WTC11 (cell line): ENCODE results near the gene RPRD2. TPM values are rescaled to one million over a fixed set of nuclear protein-coding genes. Genes with fewer than 3 reads are reported as not detected.

Experiments used
- ATAC-seq: fragments of 200-7000 bp; cut with Tn5 transposase; 2 replicates; pipeline ENCODE4 v1.10.0; 2021; ENCODE audit warnings: mild to moderate bottlenecking, moderate library complexity
- CTCF ChIA-PET: fragments of 300-600 bp; sonication (Branson Sonifier 250); formaldehyde crosslinking; loops from one replicate; lab custom pipeline; 2021; ENCODE audit warnings: antibody characterized with exemption; lab: Charles Lee
- POLR2A ChIA-PET: fragments of 350-600 bp; sonication (Branson Sonifier 250); formaldehyde crosslinking; loops from one replicate; lab custom pipeline; 2021; ENCODE audit warnings: antibody characterized with exemption; lab: Charles Lee
- DNase-seq: peaks from one replicate; pipeline ENCODE4 v3.0.0; 2021; ENCODE audit warnings: low spot score
- H3K27ac Mint-ChIP-seq: 2 replicates; pipeline ENCODE4 v1.8.0; 2021; ENCODE audit warnings: mixed read lengths
- H3K27me3 Mint-ChIP-seq: 2 replicates; pipeline ENCODE4 v1.8.0; 2021; ENCODE audit warnings: low read depth, mild to moderate bottlenecking, moderate library complexity, mixed read lengths
- H3K36me3 Mint-ChIP-seq: 2 replicates; pipeline ENCODE4 v1.8.0; 2021; ENCODE audit warnings: mixed read lengths
- H3K4me1 Mint-ChIP-seq: 2 replicates; pipeline ENCODE4 v1.8.0; 2022; ENCODE audit warnings: mixed read lengths
- H3K4me3 Mint-ChIP-seq: 2 replicates; pipeline ENCODE4 v1.8.0; 2021; ENCODE audit warnings: mild to moderate bottlenecking, moderate library complexity, mixed read lengths
- H3K9me3 Mint-ChIP-seq: 2 replicates; pipeline ENCODE4 v1.8.0; 2021; ENCODE audit warnings: mixed read lengths
- ARID4B ChIP-seq: sonication (generic); formaldehyde crosslinking; IDR thresholded peaks from 2 replicates; pipeline ENCODE4 v1.8.0; 2023; ENCODE audit warnings: missing genetic modification reagents, mild to moderate bottlenecking, borderline replicate concordance
- ETV6 ChIP-seq: sonication (generic); formaldehyde crosslinking; IDR thresholded peaks from 2 replicates; pipeline ENCODE4 v1.8.1; 2022; ENCODE audit warnings: mild to moderate bottlenecking, missing genetic modification reagents
- GRHL2 ChIP-seq: fragments of 250-450 bp; sonication (Bioruptor Pico); IDR thresholded peaks from 2 replicates; pipeline ENCODE4 v1.8.0; 2022; ENCODE audit warnings: mild to moderate bottlenecking, moderate library complexity; ENCODE audit not compliant: insufficient replicate concordance, severe bottlenecking
- GTF2I ChIP-seq: fragments of 250-450 bp; sonication (Bioruptor Pico); conservative IDR thresholded peaks from 2 replicates; pipeline ENCODE4 v1.4.0; 2021; ENCODE audit warnings: mild to moderate bottlenecking
- MAX ChIP-seq: sonication (generic); formaldehyde crosslinking; IDR thresholded peaks from 2 replicates; pipeline ENCODE4 v1.8.0; 2022; ENCODE audit warnings: mild to moderate bottlenecking, missing genetic modification reagents
- MXD4 ChIP-seq: fragments of 250-450 bp; sonication (Bioruptor Pico); IDR thresholded peaks from 2 replicates; pipeline ENCODE4 v1.8.0; 2021; ENCODE audit warnings: mild to moderate bottlenecking, moderate library complexity, borderline replicate concordance
- MYBL2 ChIP-seq: sonication (generic); formaldehyde crosslinking; IDR thresholded peaks from 2 replicates; pipeline ENCODE4 v1.8.1; 2023; ENCODE audit warnings: mild to moderate bottlenecking, moderate library complexity, missing genetic modification reagents
- NFYB ChIP-seq: sonication (generic); formaldehyde crosslinking; conservative IDR thresholded peaks from 2 replicates; pipeline ENCODE4 v1.8.0; 2022; ENCODE audit warnings: low read depth, missing genetic modification reagents
- NR1H2 ChIP-seq: sonication (generic); formaldehyde crosslinking; IDR thresholded peaks from 2 replicates; pipeline ENCODE4 v1.9.0; 2021; ENCODE audit warnings: mild to moderate bottlenecking, moderate library complexity, missing genetic modification reagents
- PRDM15 ChIP-seq: sonication (generic); formaldehyde crosslinking; IDR thresholded peaks from 2 replicates; pipeline ENCODE4 v1.8.0; 2022; ENCODE audit warnings: missing genetic modification reagents
- PREB ChIP-seq: sonication (generic); formaldehyde crosslinking; IDR thresholded peaks from 2 replicates; pipeline ENCODE4 v1.8.1; 2022; ENCODE audit warnings: mild to moderate bottlenecking, missing genetic modification reagents, moderate library complexity, borderline replicate concordance
- SMAD3 ChIP-seq: sonication (generic); formaldehyde crosslinking; IDR thresholded peaks from 2 replicates; pipeline ENCODE4 v1.8.0; 2022; ENCODE audit warnings: missing genetic modification reagents, mild to moderate bottlenecking, borderline replicate concordance
- SMAD4 ChIP-seq: sonication (generic); formaldehyde crosslinking; IDR thresholded peaks from 2 replicates; pipeline ENCODE4 v1.8.0; 2022; ENCODE audit warnings: mild to moderate bottlenecking, missing genetic modification reagents
- TCF7 ChIP-seq: sonication (generic); formaldehyde crosslinking; IDR thresholded peaks from 2 replicates; pipeline ENCODE4 v1.8.0; 2022; ENCODE audit warnings: mild to moderate bottlenecking, low read depth, missing genetic modification reagents, moderate library complexity
- TEAD4 ChIP-seq: sonication (generic); formaldehyde crosslinking; IDR thresholded peaks from 2 replicates; pipeline ENCODE4 v1.8.0; 2022; ENCODE audit warnings: mild to moderate bottlenecking, missing genetic modification reagents
- TP53 ChIP-seq: sonication (generic); formaldehyde crosslinking; IDR thresholded peaks from 2 replicates; pipeline ENCODE4 v1.8.1; 2023; ENCODE audit warnings: mild to moderate bottlenecking, missing genetic modification reagents
- USF1 ChIP-seq: sonication (generic); formaldehyde crosslinking; IDR thresholded peaks from 2 replicates; pipeline ENCODE4 v1.8.0; 2022; ENCODE audit warnings: mild to moderate bottlenecking, missing genetic modification reagents
- ZNF138 ChIP-seq: sonication (generic); formaldehyde crosslinking; conservative IDR thresholded peaks from 2 replicates; pipeline ENCODE4 v1.8.1; 2022; ENCODE audit warnings: mild to moderate bottlenecking, moderate library complexity, missing genetic modification reagents
- ZNF219 ChIP-seq: sonication (generic); formaldehyde crosslinking; IDR thresholded peaks from 2 replicates; pipeline ENCODE4 v1.8.0; 2023; ENCODE audit warnings: missing genetic modification reagents, mild to moderate bottlenecking, borderline replicate concordance
- ZNF671 ChIP-seq: fragments of 250-450 bp; sonication (Bioruptor Pico); IDR thresholded peaks from 2 replicates; pipeline ENCODE4 v1.8.0; 2021; ENCODE audit warnings: mild to moderate bottlenecking
- total RNA-seq: library from RNA; stranded (reverse); gene quantifications from 3 replicates; pipeline ENCODE4 v1.2.3, GENCODE V29; 2021
- TF ChIP-seq, protein P1 (sequence below): fragments of 250-450 bp; sonication (Bioruptor Pico); IDR thresholded peaks from 2 replicates; pipeline ENCODE4 v1.9.0; 2021; ENCODE audit warnings: mild to moderate bottlenecking

Gene RPRD2
- total RNA-seq, 1 experiment from 2014 or later, result 26.1 TPM

DNA sequence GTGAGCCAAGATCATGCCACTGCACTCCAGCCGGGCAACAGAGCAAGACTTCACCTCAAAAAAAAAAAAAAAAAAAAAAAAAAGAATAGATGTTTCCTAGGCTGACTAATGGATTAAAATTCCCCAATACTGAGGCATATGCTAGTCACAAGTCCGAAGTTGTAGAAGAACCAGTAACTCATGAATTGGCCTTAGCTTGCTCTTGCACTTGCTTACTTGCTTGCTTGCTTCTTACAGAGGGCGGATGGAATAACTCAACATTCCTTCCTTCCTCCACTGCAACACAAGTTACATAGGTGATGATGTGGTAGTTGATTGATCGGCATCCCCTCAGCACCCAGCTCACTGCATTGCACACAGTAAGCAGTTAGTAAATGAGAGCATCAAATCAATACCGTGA, 120.5 kb downstream of the RPRD2 start:
- DNase-seq (no peak), ATAC-seq (no peak)
- no peak for TF ChIP-seq MAX
- no peak for TF ChIP-seq ARID4B
- TF ChIP-seq TP53 (CRISPR knock-in tag), result no peak
- no peak for TF ChIP-seq ETV6 (CRISPR knock-in tag)
- no peak for TF ChIP-seq SMAD3 (CRISPR knock-in tag)
- H3K27ac Mint-ChIP-seq, result no peak overlapping the region
- peaks cover 8% of the 10 kb centered on the region for H3K36me3 Mint-ChIP-seq
- no peaks in the 10 kb centered on the region for H3K9me3 Mint-ChIP-seq
- peaks cover 5% of the 10 kb centered on the region; the same call in 1 of the 2 replicates for H3K4me1 Mint-ChIP-seq
- H3K27me3 Mint-ChIP-seq, result 0 out of 2 replicates have a peak, but pooled peaks cover under 1% of the 10 kb centered on the region
- no peak overlapping the region for H3K4me3 Mint-ChIP-seq
- POLR2A ChIA-PET, result no interaction called here
- CTCF ChIA-PET, result interaction anchor here (0.7 kb wide), 1 partner anchor 76 kb away, joined by 3 read pairs; no protein-coding TSS in a partner anchor

DNA sequence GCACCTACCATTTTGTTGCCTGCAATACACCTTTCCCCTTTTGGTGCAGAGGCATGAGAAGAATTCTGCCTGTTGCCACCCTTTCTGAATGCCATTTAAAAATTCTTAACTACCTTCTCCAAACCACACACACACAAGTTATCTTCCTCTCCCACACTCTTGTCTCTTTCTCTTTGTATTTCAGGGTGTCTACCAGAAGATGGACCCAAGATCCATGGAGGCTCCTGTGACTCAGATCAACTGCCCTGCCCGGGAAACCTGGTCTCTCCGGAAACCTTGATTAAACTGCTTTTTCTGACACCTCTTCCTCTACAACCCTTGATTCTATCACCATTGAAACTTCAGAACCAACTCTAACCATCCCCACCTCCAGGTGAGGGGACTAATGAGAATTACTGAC, 120.9 kb downstream of the RPRD2 start:
- POLR2A ChIA-PET, result interaction anchor here (1.0 kb wide), 1 partner anchor 32 kb away, joined by 3 read pairs; no protein-coding TSS in a partner anchor
- H3K4me3 Mint-ChIP-seq, result no peak overlapping the region
- H3K27me3 Mint-ChIP-seq, result no peaks in the 10 kb centered on the region
- no peaks in the 10 kb centered on the region for H3K9me3 Mint-ChIP-seq
- peaks cover 9% of the 10 kb centered on the region for H3K36me3 Mint-ChIP-seq
- peaks cover 5% of the 10 kb centered on the region; the same call in 1 of the 2 replicates for H3K4me1 Mint-ChIP-seq
- no peak overlapping the region for H3K27ac Mint-ChIP-seq
- DNase-seq (no peak), ATAC-seq (no peak)
- CTCF ChIA-PET, result no interaction called here
- TF ChIP-seq GRHL2 (CRISPR knock-in tag) (no peak), USF1 (CRISPR knock-in tag) (no peak), ZNF219 (CRISPR knock-in tag) (no peak), GTF2I (no peak), PRDM15 (no peak), NR1H2 (CRISPR knock-in tag) (no peak)

DNA sequence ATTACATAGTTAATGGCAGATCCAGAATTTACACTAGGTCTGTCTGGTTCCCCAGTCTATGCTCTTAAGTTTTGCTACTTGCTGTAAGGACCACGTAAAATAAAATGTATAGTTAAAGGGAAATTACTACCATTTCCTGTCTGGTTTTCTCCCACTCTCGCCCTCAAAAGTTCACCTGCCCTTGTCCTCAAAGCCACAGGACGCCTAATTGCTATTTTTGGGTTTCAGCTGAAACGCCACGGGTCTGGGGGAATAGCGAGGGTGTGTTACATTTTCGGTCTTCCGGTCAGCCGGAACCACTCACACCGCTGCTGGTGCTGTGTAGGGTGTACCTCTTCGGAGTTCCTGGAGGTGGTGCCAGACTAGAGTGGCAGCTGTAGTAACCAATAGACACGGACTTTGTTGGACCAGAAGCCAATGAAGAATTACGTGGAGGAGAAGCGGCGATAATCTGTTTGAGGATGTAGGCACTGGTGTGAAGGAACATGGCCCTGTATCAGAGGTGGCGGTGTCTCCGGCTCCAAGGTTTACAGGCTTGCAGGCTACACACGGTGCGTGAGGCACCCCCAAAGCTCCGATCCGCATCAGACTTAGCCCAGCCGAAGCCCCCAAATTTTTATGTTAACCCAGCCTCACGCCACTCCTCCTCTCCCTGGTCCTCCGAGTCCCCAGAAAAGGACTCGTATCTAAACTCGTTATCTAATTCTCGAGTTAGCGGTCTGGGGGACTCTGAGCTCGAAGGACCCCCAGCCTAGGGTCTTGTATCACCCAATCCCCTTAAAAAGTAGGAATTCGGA, 123.2 kb downstream of the RPRD2 start, which contains the start of gene TARS2:
TARS2 (plus strand) TSS at position 454 of the 797 bp plus-strand sequence; CDS start at position 486, 32 bp downstream.
- POLR2A ChIA-PET, result interaction anchor here (0.5 to 1.1 kb wide), 2 partner anchors 30 to 45 kb away, joined by 3 read pairs; no protein-coding TSS in a partner anchor
- TF ChIP-seq NFYB, result peak; percentile 96
- no peak for TF ChIP-seq PREB
- TF ChIP-seq MYBL2, result no peak
- no peak for TF ChIP-seq MXD4 (CRISPR knock-in tag)
- TF ChIP-seq TEAD4 (CRISPR knock-in tag), result no peak
- TF ChIP-seq ZNF138 (CRISPR knock-in tag), result no peak
- no peak for TF ChIP-seq SMAD4 (CRISPR knock-in tag)
- TF ChIP-seq, protein P1, sequence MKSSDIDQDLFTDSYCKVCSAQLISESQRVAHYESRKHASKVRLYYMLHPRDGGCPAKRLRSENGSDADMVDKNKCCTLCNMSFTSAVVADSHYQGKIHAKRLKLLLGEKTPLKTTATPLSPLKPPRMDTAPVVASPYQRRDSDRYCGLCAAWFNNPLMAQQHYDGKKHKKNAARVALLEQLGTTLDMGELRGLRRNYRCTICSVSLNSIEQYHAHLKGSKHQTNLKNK (CRISPR knock-in tag), result no peak
- no peak for TF ChIP-seq NR1H2 (CRISPR knock-in tag)
- no peak for TF ChIP-seq ZNF671 (CRISPR knock-in tag)
- no peak for TF ChIP-seq TCF7

More for the DNA sequence above, 123.2 kb downstream of the RPRD2 start, which contains the start of gene TARS2:
- Mint-ChIP-seq H3K4me1 (peaks cover 5% of the 10 kb centered on the region; the same call in 1 of the 2 replicates), H3K4me3 (peak within 1 kb of the TSS; percentile 99), H3K27ac (peak within 1 kb of the TSS; percentile 96), H3K9me3 (no peaks in the 10 kb centered on the region), H3K36me3 (peaks cover 26% of the 10 kb centered on the region), H3K27me3 (no peaks in the 10 kb centered on the region)
- DNase-seq, result peak; percentile 98
- CTCF ChIA-PET, result interaction anchor here (0.5 to 2.7 kb wide), 4 partner anchors 15 to 73 kb away, joined by 3 to 7 read pairs (median 4); partner anchors contain the start of gene FALEC
- peak; percentile 100 for ATAC-seq
